ENCODE data around the gene FKBP1B. TPM values are rescaled to one million over a fixed set of nuclear protein-coding genes. Genes with fewer than 3 reads are reported as not detected.

FKBP1B gene
- total RNA-seq, 1 experiment from 2014 or later: 58.6 TPM

DNA sequence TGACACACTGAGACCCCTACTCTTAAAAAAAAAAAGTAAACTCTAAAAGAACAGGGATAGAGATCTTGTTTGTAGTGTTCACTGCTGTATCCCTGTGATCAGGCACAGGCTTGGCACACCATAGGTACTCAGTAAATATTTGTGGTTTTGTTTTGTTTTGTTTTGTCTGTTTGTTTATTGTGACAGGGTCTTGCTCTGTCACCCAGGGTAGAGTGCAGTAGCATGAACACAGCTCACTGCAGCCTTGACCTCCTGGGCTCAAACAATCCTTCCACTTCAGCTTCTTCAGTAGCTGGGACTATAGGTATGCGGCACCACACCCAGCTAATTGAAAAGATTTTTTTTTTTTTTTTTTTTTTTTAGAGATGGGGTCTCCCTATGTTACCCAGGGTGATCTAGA lies 3.4 kb downstream of the FKBP1B start (continued):
- TF ChIP-seq, protein P1, sequence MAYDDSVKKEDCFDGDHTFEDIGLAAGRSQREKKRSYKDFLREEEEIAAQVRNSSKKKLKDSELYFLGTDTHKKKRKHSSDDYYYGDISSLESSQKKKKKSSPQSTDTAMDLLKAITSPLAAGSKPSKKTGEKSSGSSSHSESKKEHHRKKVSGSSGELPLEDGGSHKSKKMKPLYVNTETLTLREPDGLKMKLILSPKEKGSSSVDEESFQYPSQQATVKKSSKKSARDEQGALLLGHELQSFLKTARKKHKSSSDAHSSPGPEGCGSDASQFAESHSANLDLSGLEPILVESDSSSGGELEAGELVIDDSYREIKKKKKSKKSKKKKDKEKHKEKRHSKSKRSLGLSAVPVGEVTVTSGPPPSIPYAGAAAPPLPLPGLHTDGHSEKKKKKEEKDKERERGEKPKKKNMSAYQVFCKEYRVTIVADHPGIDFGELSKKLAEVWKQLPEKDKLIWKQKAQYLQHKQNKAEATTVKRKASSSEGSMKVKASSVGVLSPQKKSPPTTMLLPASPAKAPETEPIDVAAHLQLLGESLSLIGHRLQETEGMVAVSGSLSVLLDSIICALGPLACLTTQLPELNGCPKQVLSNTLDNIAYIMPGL (CRISPR knock-in tag; IDR thresholded peaks at IDR 0.05): no peak
- no peak for TF ChIP-seq FOXJ3 (CRISPR knock-in tag; IDR thresholded peaks at IDR 0.05; ENCODE audit: borderline replicate concordance)
- TF ChIP-seq JUN (CRISPR knock-in tag; IDR thresholded peaks at IDR 0.05): no peak
- no peak for TF ChIP-seq TCF7 (CRISPR knock-in tag; IDR thresholded peaks at IDR 0.05; ENCODE audit: low read depth)
- TF ChIP-seq, protein P2, sequence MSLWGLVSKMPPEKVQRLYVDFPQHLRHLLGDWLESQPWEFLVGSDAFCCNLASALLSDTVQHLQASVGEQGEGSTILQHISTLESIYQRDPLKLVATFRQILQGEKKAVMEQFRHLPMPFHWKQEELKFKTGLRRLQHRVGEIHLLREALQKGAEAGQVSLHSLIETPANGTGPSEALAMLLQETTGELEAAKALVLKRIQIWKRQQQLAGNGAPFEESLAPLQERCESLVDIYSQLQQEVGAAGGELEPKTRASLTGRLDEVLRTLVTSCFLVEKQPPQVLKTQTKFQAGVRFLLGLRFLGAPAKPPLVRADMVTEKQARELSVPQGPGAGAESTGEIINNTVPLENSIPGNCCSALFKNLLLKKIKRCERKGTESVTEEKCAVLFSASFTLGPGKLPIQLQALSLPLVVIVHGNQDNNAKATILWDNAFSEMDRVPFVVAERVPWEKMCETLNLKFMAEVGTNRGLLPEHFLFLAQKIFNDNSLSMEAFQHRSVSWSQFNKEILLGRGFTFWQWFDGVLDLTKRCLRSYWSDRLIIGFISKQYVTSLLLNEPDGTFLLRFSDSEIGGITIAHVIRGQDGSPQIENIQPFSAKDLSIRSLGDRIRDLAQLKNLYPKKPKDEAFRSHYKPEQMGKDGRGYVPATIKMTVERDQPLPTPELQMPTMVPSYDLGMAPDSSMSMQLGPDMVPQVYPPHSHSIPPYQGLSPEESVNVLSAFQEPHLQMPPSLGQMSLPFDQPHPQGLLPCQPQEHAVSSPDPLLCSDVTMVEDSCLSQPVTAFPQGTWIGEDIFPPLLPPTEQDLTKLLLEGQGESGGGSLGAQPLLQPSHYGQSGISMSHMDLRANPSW (CRISPR knock-in tag; conservative IDR thresholded peaks at IDR 0.05; ENCODE audit: low read depth): no peak
- TF ChIP-seq ATF3 (CRISPR knock-in tag; conservative IDR thresholded peaks at IDR 0.05): no peak

GRCh38 chr2:24054366-24055010 lies 4.9 kb downstream of the FKBP1B start:
- no peaks in the 10 kb centered on the region for H3K4me1 Mint-ChIP-seq
- CTCF ChIA-PET: no interaction called here
- no peaks in the 10 kb centered on the region for H3K9me3 Mint-ChIP-seq
- TF ChIP-seq MXD4 (CRISPR knock-in tag; IDR thresholded peaks at IDR 0.05; ENCODE audit: borderline replicate concordance) (no peak), RORB (CRISPR knock-in tag; IDR thresholded peaks at IDR 0.05) (no peak), ATF1 (CRISPR knock-in tag; IDR thresholded peaks at IDR 0.05) (no peak), SMAD4 (CRISPR knock-in tag; IDR thresholded peaks at IDR 0.05) (no peak), GABPB1 (CRISPR knock-in tag; IDR thresholded peaks at IDR 0.05) (no peak), ZNF396 (CRISPR knock-in tag; IDR thresholded peaks at IDR 0.05; ENCODE audit: borderline replicate concordance) (no peak), RELA (CRISPR knock-in tag; IDR thresholded peaks at IDR 0.05; ENCODE audit: borderline replicate concordance) (no peak), TEAD1 (CRISPR knock-in tag; IDR thresholded peaks at IDR 0.05) (no peak), KAT7 (CRISPR knock-in tag; IDR thresholded peaks at IDR 0.05; ENCODE audit: borderline replicate concordance) (no peak), MAX (CRISPR knock-in tag; IDR thresholded peaks at IDR 0.05) (no peak), ATF3 (CRISPR knock-in tag; conservative IDR thresholded peaks at IDR 0.05) (no peak)
- TF ChIP-seq, protein P3, sequence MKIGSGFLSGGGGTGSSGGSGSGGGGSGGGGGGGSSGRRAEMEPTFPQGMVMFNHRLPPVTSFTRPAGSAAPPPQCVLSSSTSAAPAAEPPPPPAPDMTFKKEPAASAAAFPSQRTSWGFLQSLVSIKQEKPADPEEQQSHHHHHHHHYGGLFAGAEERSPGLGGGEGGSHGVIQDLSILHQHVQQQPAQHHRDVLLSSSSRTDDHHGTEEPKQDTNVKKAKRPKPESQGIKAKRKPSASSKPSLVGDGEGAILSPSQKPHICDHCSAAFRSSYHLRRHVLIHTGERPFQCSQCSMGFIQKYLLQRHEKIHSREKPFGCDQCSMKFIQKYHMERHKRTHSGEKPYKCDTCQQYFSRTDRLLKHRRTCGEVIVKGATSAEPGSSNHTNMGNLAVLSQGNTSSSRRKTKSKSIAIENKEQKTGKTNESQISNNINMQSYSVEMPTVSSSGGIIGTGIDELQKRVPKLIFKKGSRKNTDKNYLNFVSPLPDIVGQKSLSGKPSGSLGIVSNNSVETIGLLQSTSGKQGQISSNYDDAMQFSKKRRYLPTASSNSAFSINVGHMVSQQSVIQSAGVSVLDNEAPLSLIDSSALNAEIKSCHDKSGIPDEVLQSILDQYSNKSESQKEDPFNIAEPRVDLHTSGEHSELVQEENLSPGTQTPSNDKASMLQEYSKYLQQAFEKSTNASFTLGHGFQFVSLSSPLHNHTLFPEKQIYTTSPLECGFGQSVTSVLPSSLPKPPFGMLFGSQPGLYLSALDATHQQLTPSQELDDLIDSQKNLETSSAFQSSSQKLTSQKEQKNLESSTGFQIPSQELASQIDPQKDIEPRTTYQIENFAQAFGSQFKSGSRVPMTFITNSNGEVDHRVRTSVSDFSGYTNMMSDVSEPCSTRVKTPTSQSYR (CRISPR knock-in tag; IDR thresholded peaks at IDR 0.05): no peak
- TF ChIP-seq, protein P4, sequence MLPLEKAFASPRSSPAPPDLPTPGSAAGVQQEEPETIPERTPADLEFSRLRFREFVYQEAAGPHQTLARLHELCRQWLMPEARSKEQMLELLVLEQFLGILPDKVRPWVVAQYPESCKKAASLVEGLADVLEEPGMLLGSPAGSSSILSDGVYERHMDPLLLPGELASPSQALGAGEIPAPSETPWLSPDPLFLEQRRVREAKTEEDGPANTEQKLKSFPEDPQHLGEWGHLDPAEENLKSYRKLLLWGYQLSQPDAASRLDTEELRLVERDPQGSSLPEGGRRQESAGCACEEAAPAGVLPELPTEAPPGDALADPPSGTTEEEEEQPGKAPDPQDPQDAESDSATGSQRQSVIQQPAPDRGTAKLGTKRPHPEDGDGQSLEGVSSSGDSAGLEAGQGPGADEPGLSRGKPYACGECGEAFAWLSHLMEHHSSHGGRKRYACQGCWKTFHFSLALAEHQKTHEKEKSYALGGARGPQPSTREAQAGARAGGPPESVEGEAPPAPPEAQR (CRISPR knock-in tag; IDR thresholded peaks at IDR 0.05): no peak
- TF ChIP-seq, protein P5, sequence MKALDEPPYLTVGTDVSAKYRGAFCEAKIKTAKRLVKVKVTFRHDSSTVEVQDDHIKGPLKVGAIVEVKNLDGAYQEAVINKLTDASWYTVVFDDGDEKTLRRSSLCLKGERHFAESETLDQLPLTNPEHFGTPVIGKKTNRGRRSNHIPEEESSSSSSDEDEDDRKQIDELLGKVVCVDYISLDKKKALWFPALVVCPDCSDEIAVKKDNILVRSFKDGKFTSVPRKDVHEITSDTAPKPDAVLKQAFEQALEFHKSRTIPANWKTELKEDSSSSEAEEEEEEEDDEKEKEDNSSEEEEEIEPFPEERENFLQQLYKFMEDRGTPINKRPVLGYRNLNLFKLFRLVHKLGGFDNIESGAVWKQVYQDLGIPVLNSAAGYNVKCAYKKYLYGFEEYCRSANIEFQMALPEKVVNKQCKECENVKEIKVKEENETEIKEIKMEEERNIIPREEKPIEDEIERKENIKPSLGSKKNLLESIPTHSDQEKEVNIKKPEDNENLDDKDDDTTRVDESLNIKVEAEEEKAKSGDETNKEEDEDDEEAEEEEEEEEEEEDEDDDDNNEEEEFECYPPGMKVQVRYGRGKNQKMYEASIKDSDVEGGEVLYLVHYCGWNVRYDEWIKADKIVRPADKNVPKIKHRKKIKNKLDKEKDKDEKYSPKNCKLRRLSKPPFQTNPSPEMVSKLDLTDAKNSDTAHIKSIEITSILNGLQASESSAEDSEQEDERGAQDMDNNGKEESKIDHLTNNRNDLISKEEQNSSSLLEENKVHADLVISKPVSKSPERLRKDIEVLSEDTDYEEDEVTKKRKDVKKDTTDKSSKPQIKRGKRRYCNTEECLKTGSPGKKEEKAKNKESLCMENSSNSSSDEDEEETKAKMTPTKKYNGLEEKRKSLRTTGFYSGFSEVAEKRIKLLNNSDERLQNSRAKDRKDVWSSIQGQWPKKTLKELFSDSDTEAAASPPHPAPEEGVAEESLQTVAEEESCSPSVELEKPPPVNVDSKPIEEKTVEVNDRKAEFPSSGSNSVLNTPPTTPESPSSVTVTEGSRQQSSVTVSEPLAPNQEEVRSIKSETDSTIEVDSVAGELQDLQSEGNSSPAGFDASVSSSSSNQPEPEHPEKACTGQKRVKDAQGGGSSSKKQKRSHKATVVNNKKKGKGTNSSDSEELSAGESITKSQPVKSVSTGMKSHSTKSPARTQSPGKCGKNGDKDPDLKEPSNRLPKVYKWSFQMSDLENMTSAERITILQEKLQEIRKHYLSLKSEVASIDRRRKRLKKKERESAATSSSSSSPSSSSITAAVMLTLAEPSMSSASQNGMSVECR (CRISPR knock-in tag; IDR thresholded peaks at IDR 0.05; ENCODE audit: borderline replicate concordance): no peak
- DNase-seq (ENCODE audit: low spot score) (no peak), ATAC-seq (no peak)
- no peak overlapping the region for H3K4me3 Mint-ChIP-seq
- H3K27ac Mint-ChIP-seq: no peak overlapping the region
- H3K27me3 Mint-ChIP-seq (ENCODE audit: low read depth): no peaks in the 10 kb centered on the region
- H3K36me3 Mint-ChIP-seq: peaks cover 22% of the 10 kb centered on the region
- POLR2A ChIA-PET: no interaction called here
